CD4-positive, alpha-beta T cell (primary cell): ENCODE measurements around the gene KIF21A. TPM values are rescaled to one million over a fixed set of nuclear protein-coding genes. Genes with fewer than 3 reads are reported as not detected.

Source experiments
- ATAC-seq: fragments of 200-7000 bp; cut with Tn5 transposase; one replicate; pipeline ENCODE4 v1.10.0; 2022; ENCODE audit warnings: mild to moderate bottlenecking; ENCODE audit not compliant: poor library complexity
- CTCF ChIA-PET: fragments of 350-600 bp; sonication (Branson Sonifier 250); formaldehyde crosslinking; loops from one replicate; lab custom pipeline; 2021; ENCODE audit warnings: antibody characterized with exemption, inconsistent platforms; lab: Charles Lee
- POLR2A ChIA-PET: fragments of 350-600 bp; sonication (Branson Sonifier 250); formaldehyde crosslinking; loops from one replicate; lab custom pipeline; 2021; ENCODE audit warnings: antibody characterized with exemption, inconsistent platforms; lab: Charles Lee
- DNase-seq, 14 experiments: peaks; one replicate each; pipeline ENCODE4 v3.0.0-alpha.2; 2013 to 2020; ENCODE audit warnings: mixed read lengths in 2 of 14
- H3K27ac ChIP-seq, 2 donors: one replicate each; pipeline versions ENCODE4 v1.5.1 to v1.7.0; 2013; ENCODE audit warnings: low read length in 2 of 2, low read depth in 1 of 2, mild to moderate bottlenecking in 1 of 2
- H3K27me3 ChIP-seq, 2 experiments: 1 replicate in 1 of 2; 2 replicates in 1 of 2; pipeline versions ENCODE4 v1.6.1 to v1.7.0; 2013; ENCODE audit warnings: low read length in 2 of 2, control low read depth in 1 of 2, mild to moderate bottlenecking in 1 of 2, moderate library complexity in 1 of 2; ENCODE audit not compliant: insufficient read depth in 2 of 2, control insufficient read depth in 1 of 2
- H3K36me3 ChIP-seq: one replicate; pipeline ENCODE4 v1.6.1; 2013; ENCODE audit warnings: low read length, control low read depth; ENCODE audit not compliant: insufficient read depth
- H3K4me1 ChIP-seq: one replicate; pipeline ENCODE4 v1.6.1; 2013; ENCODE audit warnings: low read length, control low read depth; ENCODE audit not compliant: insufficient read depth
- H3K4me3 ChIP-seq: one replicate; pipeline ENCODE4 v1.5.1; 2013; ENCODE audit warnings: mild to moderate bottlenecking, low read length, moderate library complexity
- H3K9me3 ChIP-seq, 2 experiments: 1 replicate in 1 of 2; 2 replicates in 1 of 2; pipeline versions ENCODE4 v1.6.1 to v1.7.0; 2013; ENCODE audit warnings: low read length in 2 of 2, mild to moderate bottlenecking in 2 of 2, control low read depth in 1 of 2, moderate library complexity in 1 of 2; ENCODE audit not compliant: control insufficient read depth in 1 of 2, insufficient read depth in 1 of 2
- H3K27ac Mint-ChIP-seq: one replicate; pipeline ENCODE4 v1.8.0; 2020; ENCODE audit warnings: mixed read lengths
- H3K27me3 Mint-ChIP-seq: one replicate; pipeline ENCODE4 v1.8.0; 2021; ENCODE audit warnings: mixed read lengths
- H3K36me3 Mint-ChIP-seq: one replicate; pipeline ENCODE4 v1.8.0; 2021; ENCODE audit warnings: low read depth, mixed read lengths
- H3K4me1 Mint-ChIP-seq: one replicate; pipeline ENCODE4 v1.8.0; 2021; ENCODE audit warnings: low read depth, mixed read lengths
- H3K4me3 Mint-ChIP-seq: one replicate; pipeline ENCODE4 v1.8.0; 2020; ENCODE audit warnings: mild to moderate bottlenecking, mixed read lengths
- H3K9me3 Mint-ChIP-seq: one replicate; pipeline ENCODE4 v1.8.0; 2020; ENCODE audit warnings: mixed read lengths
- intact Hi-C, 2 experiments: fragments of 100-400 bp; cut with DNase I in 1 of 2; cut with micrococcal nuclease in 1 of 2; formaldehyde crosslinking; loops; one replicate each; pipeline versions ENCODE4 v1.15.1 to v1.9.0; 2023 to 2025; cut with DNase I, micrococcal nuclease
- polyA plus RNA-seq, 2 donors: library from polyadenylated mRNA; unstranded; fragments of 120-200 nt; gene quantifications; one replicate each; pipeline ENCODE4 v1.2.1, GENCODE V29; 2013
- total RNA-seq, 174 experiments: library from RNA in 2 of 174; stranded (reverse) in 2 of 174; gene quantifications; one replicate each; pipeline ENCODE4 v1.2.3 and lab custom pipeline; 2021 to 2026
- TF ChIP-seq, protein P1 (sequence below): fragments of 200-600 bp; IDR thresholded peaks from one replicate; pipeline ENCODE4 v1.8.0; 2022; ENCODE audit warnings: antibody characterized with exemption, mild to moderate bottlenecking

KIF21A gene
- 1 to 10 TPM; 3.2 to 3.4 TPM for total RNA-seq
- 8.6 TPM for polyA plus RNA-seq (2013, experiment 1 of 2)
- polyA plus RNA-seq (2013, experiment 2 of 2) = 11.5 TPM
- 12.6 to 140 (median 51.9) reads per million in 172 experiments for total RNA-seq (lab: John Stamatoyannopoulos, UW)

- peak within 1 kb of the TSS; percentile 86 for H3K27ac Mint-ChIP-seq
- peak within 1 kb of the TSS; percentile 98 for H3K4me3 Mint-ChIP-seq
- CTCF ChIA-PET = interaction anchor here (0.8 to 1.0 kb wide), 2 partner anchors 9 to 12 kb away, joined by 3 to 4 read pairs; no protein-coding TSS in a partner anchor
- no peaks in the 10 kb centered on the region for H3K36me3 ChIP-seq
- peaks cover 6% of the 10 kb centered on the region for H3K36me3 Mint-ChIP-seq
- peaks cover 13% of the 10 kb centered on the region for H3K4me1 ChIP-seq
- TF ChIP-seq, protein P1, sequence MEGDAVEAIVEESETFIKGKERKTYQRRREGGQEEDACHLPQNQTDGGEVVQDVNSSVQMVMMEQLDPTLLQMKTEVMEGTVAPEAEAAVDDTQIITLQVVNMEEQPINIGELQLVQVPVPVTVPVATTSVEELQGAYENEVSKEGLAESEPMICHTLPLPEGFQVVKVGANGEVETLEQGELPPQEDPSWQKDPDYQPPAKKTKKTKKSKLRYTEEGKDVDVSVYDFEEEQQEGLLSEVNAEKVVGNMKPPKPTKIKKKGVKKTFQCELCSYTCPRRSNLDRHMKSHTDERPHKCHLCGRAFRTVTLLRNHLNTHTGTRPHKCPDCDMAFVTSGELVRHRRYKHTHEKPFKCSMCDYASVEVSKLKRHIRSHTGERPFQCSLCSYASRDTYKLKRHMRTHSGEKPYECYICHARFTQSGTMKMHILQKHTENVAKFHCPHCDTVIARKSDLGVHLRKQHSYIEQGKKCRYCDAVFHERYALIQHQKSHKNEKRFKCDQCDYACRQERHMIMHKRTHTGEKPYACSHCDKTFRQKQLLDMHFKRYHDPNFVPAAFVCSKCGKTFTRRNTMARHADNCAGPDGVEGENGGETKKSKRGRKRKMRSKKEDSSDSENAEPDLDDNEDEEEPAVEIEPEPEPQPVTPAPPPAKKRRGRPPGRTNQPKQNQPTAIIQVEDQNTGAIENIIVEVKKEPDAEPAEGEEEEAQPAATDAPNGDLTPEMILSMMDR = peak; percentile 57
- no peaks in the 10 kb centered on the region for H3K27me3 ChIP-seq
- peak; percentile 75 to 97 (median 84) for DNase-seq
- no peaks in the 10 kb centered on the region for H3K9me3 Mint-ChIP-seq
- POLR2A ChIA-PET = interaction anchor here (0.7 to 2.1 kb wide), 6 partner anchors 11 to 227 kb away, joined by 3 to 9 read pairs (median 3); partner anchors contain the start of gene ABCD2
- peak within 1 kb of the TSS; percentile 78 for H3K4me3 ChIP-seq
- no peaks in the 10 kb centered on the region for H3K9me3 ChIP-seq
- peaks cover 21% of the 10 kb centered on the region for H3K27me3 Mint-ChIP-seq
- intact Hi-C loops = loop anchor here (2.0 to 10.0 kb wide), 7 partner anchors 126 to 701 kb away; partner anchors contain the start of gene ABCD2 (in 1 of the 2)
- ATAC-seq = peak; percentile 87
- H3K27ac ChIP-seq = peak within 1 kb of the TSS; percentile 18 to 57
- H3K4me1 Mint-ChIP-seq = peaks cover 18% of the 10 kb centered on the region
Measured at GRCh38 chr12:39443081-39443928, at the start of gene KIF21A. KIF21A (minus strand) TSS chr12:39443120; CDS start chr12:39442970, 150 bp downstream.

- no peaks in the 10 kb centered on the region for H3K36me3 ChIP-seq
- Mint-ChIP-seq H3K4me1 (no peaks in the 10 kb centered on the region), H3K27ac (no peak overlapping the region), H3K27me3 (no peaks in the 10 kb centered on the region), H3K36me3 (no peaks in the 10 kb centered on the region), H3K9me3 (peaks cover 4% of the 10 kb centered on the region), H3K4me3 (no peak overlapping the region)
- ChIA-PET POLR2A (no interaction called here), CTCF (no interaction called here)
- no peak overlapping the region for H3K4me3 ChIP-seq
- intact Hi-C loops = no loop called here
- TF ChIP-seq, protein P1 = no peak
- DNase-seq (no peak), ATAC-seq (no peak)
- no peak overlapping the region for H3K27ac ChIP-seq
- no peaks in the 10 kb centered on the region for H3K9me3 ChIP-seq
- H3K4me1 ChIP-seq = no peaks in the 10 kb centered on the region
- H3K27me3 ChIP-seq = no peaks in the 10 kb centered on the region
Measured at GRCh38 chr12:39490500-39491282, 47.8 kb upstream of the KIF21A start.

DNA sequence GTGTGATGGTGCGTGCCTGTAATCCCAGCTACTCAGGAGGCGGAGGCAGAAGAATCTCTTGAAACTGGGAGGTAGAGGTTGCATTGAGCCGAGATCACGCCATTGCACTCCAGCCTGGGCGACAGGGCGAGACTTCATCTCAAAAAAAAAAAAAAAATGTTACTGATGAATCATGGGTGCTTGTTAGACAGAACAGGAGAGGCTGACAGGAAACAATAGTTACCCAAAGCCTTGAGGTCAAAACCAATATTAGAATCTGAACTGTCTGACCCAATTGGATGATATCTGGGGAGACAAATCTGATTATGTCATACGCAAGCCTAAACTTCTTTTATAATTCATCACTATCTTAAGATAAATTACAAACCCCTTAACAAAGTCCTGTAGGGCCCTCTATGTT, 40.7 kb upstream of the KIF21A start:
- H3K36me3 ChIP-seq = no peaks in the 10 kb centered on the region
- POLR2A ChIA-PET = no interaction called here
- H3K4me1 Mint-ChIP-seq = no peaks in the 10 kb centered on the region

More for the DNA sequence above, 40.7 kb upstream of the KIF21A start:
- Mint-ChIP-seq H3K4me3 (no peak overlapping the region), H3K9me3 (no peaks in the 10 kb centered on the region), H3K27me3 (no peaks in the 10 kb centered on the region), H3K36me3 (no peaks in the 10 kb centered on the region), H3K27ac (no peak overlapping the region)
- no peak for ATAC-seq
- no peak overlapping the region for H3K27ac ChIP-seq
- H3K4me3 ChIP-seq = no peak overlapping the region
- intact Hi-C loops = no loop called here
- TF ChIP-seq, protein P1 = no peak
- no peaks in the 10 kb centered on the region for H3K27me3 ChIP-seq
- H3K4me1 ChIP-seq = no peaks in the 10 kb centered on the region
- CTCF ChIA-PET = no interaction called here
- no peaks in the 10 kb centered on the region for H3K9me3 ChIP-seq
- no peak for DNase-seq
